GM12878 (cell line): ENCODE data around the gene MMP11. TPM values are rescaled to one million over a fixed set of nuclear protein-coding genes. Genes with fewer than 3 reads are reported as not detected.

Experiments
- ATAC-seq: fragments of 200-7000 bp; cut with Tn5 transposase; 3 replicates; pipeline ENCODE4 v1.9.1; 2020; ENCODE audit warnings: mild to moderate bottlenecking, moderate library complexity
- BruUV-seq: library from RNA; stranded (reverse); fragments of 400-500 nt; replicated peaks from 2 replicates; lab custom pipeline; 2021; lab: Mats Ljungman, UMichigan
- CTCF ChIA-PET: fragments of 300-600 bp; sonication (Branson Sonifier 250); formaldehyde crosslinking; extraction: SDS; loops from one replicate; lab custom pipeline; 2021; ENCODE audit warnings: inconsistent platforms; lab: Yijun Ruan, JAX
- POLR2A ChIA-PET: fragments of 350-600 bp; formaldehyde crosslinking; extraction: SDS; loops from one replicate; lab custom pipeline; 2021; ENCODE audit warnings: inconsistent platforms; lab: Charles Lee
- RAD21 ChIA-PET: fragments of 300-600 bp; sonication (Branson Sonifier 250); formaldehyde crosslinking; loops from one replicate; lab custom pipeline; 2023; ENCODE audit warnings: antibody characterized with exemption; ENCODE audit not compliant: unreplicated experiment; lab: Charles Lee
- SMC1A ChIA-PET: fragments of 300-600 bp; sonication (Branson Sonifier 250); formaldehyde crosslinking; loops from one replicate; lab custom pipeline; 2023; ENCODE audit not compliant: unreplicated experiment, uncharacterized antibody; lab: Charles Lee
- DNase-seq: peaks from one replicate; pipeline ENCODE4 v3.0.0-alpha.2; 2011; ENCODE audit warnings: low read depth, low spot score
- FAIRE-seq: peaks from 3 replicates; lab custom pipeline; 2011; peaks lifted over from hg19 to GRCh38; lab: Jason Lieb, UNC
- H2AFZ ChIP-seq: 2 replicates; pipeline ENCODE4 v1.6.0; 2011; ENCODE audit warnings: low read depth, low read length, control low read depth; ENCODE audit not compliant: control insufficient read depth
- H3K27ac ChIP-seq: 2 replicates; pipeline ENCODE4 v1.5.1; 2011; ENCODE audit warnings: control low read depth; ENCODE audit not compliant: control insufficient read depth, insufficient read depth
- H3K27me3 ChIP-seq, 2 experiments: replicated peaks in 1 of 2; 2 replicates each; pipeline versions ENCODE4 v1.6.0 to v1.6.1; 2011; ENCODE audit warnings: low read length in 1 of 2; ENCODE audit not compliant: control insufficient read depth in 2 of 2, insufficient read depth in 2 of 2
- H3K36me3 ChIP-seq, 2 experiments: 2 replicates each; pipeline ENCODE4 v1.5.1; 2011; ENCODE audit warnings: low read length in 1 of 2; ENCODE audit not compliant: control insufficient read depth in 2 of 2, insufficient read depth in 2 of 2
- H3K4me1 ChIP-seq: 2 replicates; pipeline ENCODE4 v1.6.1; 2011; ENCODE audit warnings: mild to moderate bottlenecking, low read length, moderate library complexity, mixed read lengths; ENCODE audit not compliant: control insufficient read depth, insufficient read depth
- H3K4me2 ChIP-seq: 2 replicates; pipeline ENCODE4 v1.6.0; 2011; ENCODE audit warnings: control low read depth; ENCODE audit not compliant: control insufficient read depth, insufficient read depth
- H3K4me3 ChIP-seq: fragments of 200-600 bp; sonication (generic); 2 replicates; pipeline ENCODE4 v1.5.1; 2016
- H3K79me2 ChIP-seq: 2 replicates; pipeline ENCODE4 v1.6.0; 2011; ENCODE audit warnings: low read length; ENCODE audit not compliant: control insufficient read depth, insufficient read depth
- H3K9ac ChIP-seq: 2 replicates; pipeline ENCODE4 v1.8.0; 2011; ENCODE audit warnings: low read length, control low read depth, mixed read lengths; ENCODE audit not compliant: control insufficient read depth, insufficient read depth
- H3K9me3 ChIP-seq: replicated peaks from 3 replicates; pipeline ENCODE4 v1.5.1; 2011; ENCODE audit warnings: mild to moderate bottlenecking, low read length; ENCODE audit not compliant: control insufficient read depth, insufficient read depth
- H4K20me1 ChIP-seq: 2 replicates; pipeline ENCODE4 v1.6.0; 2011; ENCODE audit not compliant: control insufficient read depth, insufficient read depth
- CBX3 ChIP-seq: fragments of 200-600 bp; sonication (generic); IDR thresholded peaks from 2 replicates; pipeline ENCODE4 v1.6.1; 2016; ENCODE audit warnings: low read depth, borderline replicate concordance
- CEBPZ ChIP-seq: fragments of 150-350 bp; IDR thresholded peaks from 2 replicates; pipeline ENCODE4 v1.6.1; 2016; ENCODE audit warnings: low read depth, low read length
- CTCF ChIP-seq, 3 experiments: IDR thresholded peaks in 2 of 3; conservative IDR thresholded peaks in 1 of 3; 2 replicates each; pipeline ENCODE4 v1.5.1; 2011; ENCODE audit warnings: low read depth in 3 of 3, low read length in 3 of 3, mild to moderate bottlenecking in 3 of 3, control low read depth in 2 of 3, moderate library complexity in 2 of 3, inconsistent platforms in 1 of 3, mixed read lengths in 1 of 3; ENCODE audit not compliant: control insufficient read depth in 2 of 3, insufficient read depth in 1 of 3; ENCODE audit errors: extremely low read depth in 1 of 3
- FOS ChIP-seq: IDR thresholded peaks from 3 replicates; pipeline ENCODE4 v1.6.1; 2011; ENCODE audit warnings: borderline replicate concordance; ENCODE audit not compliant: insufficient read length; ENCODE audit errors: extremely low read depth
- KLF5 ChIP-seq: fragments of 450-650 bp; IDR thresholded peaks from 2 replicates; pipeline ENCODE4 v1.6.1; 2014; ENCODE audit warnings: mild to moderate bottlenecking; ENCODE audit not compliant: partially characterized antibody
- NFYB ChIP-seq: IDR thresholded peaks from 2 replicates; pipeline ENCODE4 v1.6.1; 2011; ENCODE audit warnings: low read depth, mild to moderate bottlenecking, low read length, improper control_type of control experiment, moderate library complexity; ENCODE audit not compliant: insufficient read depth
- NR2C1 ChIP-seq: fragments of 450-650 bp; IDR thresholded peaks from 2 replicates; pipeline ENCODE4 v1.6.1; 2017; ENCODE audit warnings: antibody characterized with exemption, mild to moderate bottlenecking, moderate library complexity
- SMAD5 ChIP-seq: IDR thresholded peaks from 2 replicates; pipeline ENCODE4 v1.6.1; 2016; ENCODE audit warnings: antibody characterized with exemption, low read depth
- SMC3 ChIP-seq: IDR thresholded peaks from 2 replicates; pipeline ENCODE4 v1.6.1; 2011; ENCODE audit warnings: low read length, improper control_type of control experiment, borderline replicate concordance
- WGBS: methylation state at CpG from one replicate; pipeline ENCODE4 v1.1.6; 2016; ENCODE audit warnings: low lambda C conversion rate; ENCODE audit not compliant: insufficient replicate concordance, insufficient coverage; ENCODE audit errors: missing lambda C conversion rate; 5-methylcytosine and 5-hydroxymethylcytosine counted together
- in situ Hi-C: fragments of 300-500 bp; cut with MboI; formaldehyde crosslinking; loops from 9 replicates; pipeline ENCODE4 v1.14.3; 2018; ENCODE audit warnings: mixed read lengths
- intact Hi-C: fragments of 100-400 bp; cut with micrococcal nuclease; formaldehyde crosslinking; loops from one replicate; pipeline ENCODE4 v1.14.2; 2022; ENCODE audit not compliant: unreplicated experiment
- polyA plus RNA-seq, 11 experiments: library from polyadenylated mRNA; depleted of rRNA in 4 of 11; unstranded in 6 of 11; stranded (reverse) in 5 of 11; fragments of >200 nt; fragmentation: Nextera tagmentation in 4 of 11; fragmentation: Illumina TruSeq in 1 of 11; extraction: Ambion mirVana in 4 of 11; extraction: Trizol in 1 of 11; gene quantifications; 1 replicate in 1 of 11; 2 replicates in 10 of 11; pipeline versions ENCODE4 v1.2.1 to v1.2.3, GENCODE V29; 2011 to 2016; ENCODE audit warnings: inconsistent platforms in 2 of 11, missing spikeins in 2 of 11, low read depth in 1 of 11
- total RNA-seq, 4 experiments: library from RNA; depleted of rRNA in 3 of 4; stranded (reverse); fragments of >200 nt in 3 of 4; fragmentation: Illumina TruSeq in 1 of 4; extraction: Trizol in 1 of 4; gene quantifications; 2 replicates each; pipeline versions ENCODE4 v1.2.1 to v1.2.3, GENCODE V29; 2013 to 2021

MMP11 gene
- total and polyA plus RNA-seq, 10 of the 15 experiments (the other 5 are each of a cell fraction or from before 2014, with no cell fraction given) = 0.03 to 1.1 (median 0.31) TPM; not detected in 2

- TF ChIP-seq CEBPZ (no peak), SMAD5 (no peak), SMC3 (no peak), KLF5 (no peak), NR2C1 (no peak), NFYB (no peak), FOS (no peak)
These were observed 16.5 kb downstream of the MMP11 start (continued) for GRCh38 chr22:23789121-23789520.

- ChIA-PET POLR2A (interaction anchor here (1.0 to 2.2 kb wide), 4 partner anchors 9 to 54 kb away, joined by 4 to 14 read pairs (median 8); no protein-coding TSS in a partner anchor), RAD21 (interaction anchor here (0.9 to 1.5 kb wide), 6 partner anchors 11 to 68 kb away, joined by 3 to 4 read pairs (median 3); partner anchors contain the start of genes SLC2A11 and VPREB3)
These were observed 17.0 kb downstream of the MMP11 start for GRCh38 chr22:23789638-23790037.

More at GRCh38 chr22:23789638-23790037, 17.0 kb downstream of the MMP11 start:
- Histone ChIP-seq H3K9me3 (no peaks in the 10 kb centered on the region), H3K27me3 (no peaks in the 10 kb centered on the region), H3K4me1 (peaks cover 11% of the 10 kb centered on the region), H3K9ac (peak overlapping the region; percentile 13; the same call in 1 of the 2 replicates), H3K4me2 (peak overlapping the region; percentile 56), H3K36me3 (peaks cover 14 to 16% of the 10 kb centered on the region in 2 experiments; a peak in 3 of 4 replicates), H3K4me3 (peak overlapping the region; percentile 39; the same call in 1 of the 2 replicates), H2AFZ (no peak overlapping the region), H4K20me1 (0 out of 2 replicates have a peak, but pooled peaks cover 4% of the 10 kb centered on the region), H3K79me2 (peaks cover 50% of the 10 kb centered on the region), H3K27ac (0 out of 2 replicates have a peak overlapping the region, but pooled peaks have one; percentile 23)
- ChIA-PET CTCF (interaction anchor here (0.7 to 2.8 kb wide), 10 partner anchors 9 to 68 kb away, joined by 3 to 11 read pairs (median 5); partner anchors contain the start of genes CHCHD10 and SLC2A11), SMC1A (interaction anchor here (0.7 to 2.5 kb wide), 9 partner anchors 8 to 73 kb away, joined by 3 to 13 read pairs (median 5); no protein-coding TSS in a partner anchor)
- intact Hi-C loops = no loop called here
- DNase-seq (no peak), ATAC-seq (peak; percentile 46), FAIRE-seq (no peak)
- 98% methylated on average over 4 of the region's 4 CpGs for WGBS
- no TSS peak for BruUV-seq
- TF ChIP-seq CTCF (IDR thresholded peaks at IDR 0.05 in 2 of 3, conservative IDR thresholded peaks at IDR 0.05 in 1 of 3; ENCODE audit: control insufficient read depth in 2 of 3, extremely low read depth in 1 of 3, insufficient read depth in 1 of 3, low read depth in 3 of 3, low read length in 3 of 3) = peak in 1 of 3 experiments; percentile 14; a peak in 1 of 6 replicates
- no peak for TF ChIP-seq CBX3
- in situ Hi-C loops = no loop called here
